ENCODE data around the gene FJX1.

DNA sequence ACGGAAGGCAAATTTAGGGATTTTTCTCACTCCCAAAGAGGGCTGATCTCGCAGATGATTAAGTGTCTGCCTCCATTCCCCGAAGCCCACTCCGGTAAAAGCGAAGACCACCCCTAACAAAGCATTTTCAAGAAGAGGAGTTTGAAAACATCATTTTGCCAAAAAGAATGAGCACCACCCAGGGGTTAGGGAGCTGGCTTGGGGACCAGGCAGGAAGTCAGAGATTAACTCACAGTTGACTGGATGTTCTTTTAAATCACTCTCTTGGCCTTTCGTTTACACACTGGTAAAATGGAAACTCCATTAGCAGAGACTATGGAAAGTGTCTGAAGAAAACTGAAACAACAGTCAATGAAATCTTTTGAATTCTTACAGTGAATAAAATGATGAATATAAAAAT lies 36.5 kb downstream of the FJX1 start:
- TF ChIP-seq, protein P1, sequence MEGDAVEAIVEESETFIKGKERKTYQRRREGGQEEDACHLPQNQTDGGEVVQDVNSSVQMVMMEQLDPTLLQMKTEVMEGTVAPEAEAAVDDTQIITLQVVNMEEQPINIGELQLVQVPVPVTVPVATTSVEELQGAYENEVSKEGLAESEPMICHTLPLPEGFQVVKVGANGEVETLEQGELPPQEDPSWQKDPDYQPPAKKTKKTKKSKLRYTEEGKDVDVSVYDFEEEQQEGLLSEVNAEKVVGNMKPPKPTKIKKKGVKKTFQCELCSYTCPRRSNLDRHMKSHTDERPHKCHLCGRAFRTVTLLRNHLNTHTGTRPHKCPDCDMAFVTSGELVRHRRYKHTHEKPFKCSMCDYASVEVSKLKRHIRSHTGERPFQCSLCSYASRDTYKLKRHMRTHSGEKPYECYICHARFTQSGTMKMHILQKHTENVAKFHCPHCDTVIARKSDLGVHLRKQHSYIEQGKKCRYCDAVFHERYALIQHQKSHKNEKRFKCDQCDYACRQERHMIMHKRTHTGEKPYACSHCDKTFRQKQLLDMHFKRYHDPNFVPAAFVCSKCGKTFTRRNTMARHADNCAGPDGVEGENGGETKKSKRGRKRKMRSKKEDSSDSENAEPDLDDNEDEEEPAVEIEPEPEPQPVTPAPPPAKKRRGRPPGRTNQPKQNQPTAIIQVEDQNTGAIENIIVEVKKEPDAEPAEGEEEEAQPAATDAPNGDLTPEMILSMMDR (IDR thresholded peaks at IDR 0.05 in 2 of 3, conservative IDR thresholded peaks at IDR 0.05 in 1 of 3; ENCODE audit: borderline replicate concordance in 1 of 3, insufficient read depth in 1 of 3, low read depth in 2 of 3, low read length in 2 of 3) = no peak
- TF ChIP-seq CEBPB (IDR thresholded peaks at IDR 0.05; ENCODE audit: low read depth) (no peak), EZH2 (IDR thresholded peaks at IDR 0.05) (no peak), ELF1 (IDR thresholded peaks at IDR 0.05; ENCODE audit: borderline replicate concordance, low read depth) (no peak), ZFX (IDR thresholded peaks at IDR 0.05) (no peak)
- TF ChIP-seq, protein P2, sequence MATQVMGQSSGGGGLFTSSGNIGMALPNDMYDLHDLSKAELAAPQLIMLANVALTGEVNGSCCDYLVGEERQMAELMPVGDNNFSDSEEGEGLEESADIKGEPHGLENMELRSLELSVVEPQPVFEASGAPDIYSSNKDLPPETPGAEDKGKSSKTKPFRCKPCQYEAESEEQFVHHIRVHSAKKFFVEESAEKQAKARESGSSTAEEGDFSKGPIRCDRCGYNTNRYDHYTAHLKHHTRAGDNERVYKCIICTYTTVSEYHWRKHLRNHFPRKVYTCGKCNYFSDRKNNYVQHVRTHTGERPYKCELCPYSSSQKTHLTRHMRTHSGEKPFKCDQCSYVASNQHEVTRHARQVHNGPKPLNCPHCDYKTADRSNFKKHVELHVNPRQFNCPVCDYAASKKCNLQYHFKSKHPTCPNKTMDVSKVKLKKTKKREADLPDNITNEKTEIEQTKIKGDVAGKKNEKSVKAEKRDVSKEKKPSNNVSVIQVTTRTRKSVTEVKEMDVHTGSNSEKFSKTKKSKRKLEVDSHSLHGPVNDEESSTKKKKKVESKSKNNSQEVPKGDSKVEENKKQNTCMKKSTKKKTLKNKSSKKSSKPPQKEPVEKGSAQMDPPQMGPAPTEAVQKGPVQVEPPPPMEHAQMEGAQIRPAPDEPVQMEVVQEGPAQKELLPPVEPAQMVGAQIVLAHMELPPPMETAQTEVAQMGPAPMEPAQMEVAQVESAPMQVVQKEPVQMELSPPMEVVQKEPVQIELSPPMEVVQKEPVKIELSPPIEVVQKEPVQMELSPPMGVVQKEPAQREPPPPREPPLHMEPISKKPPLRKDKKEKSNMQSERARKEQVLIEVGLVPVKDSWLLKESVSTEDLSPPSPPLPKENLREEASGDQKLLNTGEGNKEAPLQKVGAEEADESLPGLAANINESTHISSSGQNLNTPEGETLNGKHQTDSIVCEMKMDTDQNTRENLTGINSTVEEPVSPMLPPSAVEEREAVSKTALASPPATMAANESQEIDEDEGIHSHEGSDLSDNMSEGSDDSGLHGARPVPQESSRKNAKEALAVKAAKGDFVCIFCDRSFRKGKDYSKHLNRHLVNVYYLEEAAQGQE (IDR thresholded peaks at IDR 0.05; ENCODE audit: low read depth) = no peak
